Prostate gland (tissue), 2 donors: Measurements from ENCODE around the gene C12orf56. TPM values are rescaled to one million over a fixed set of nuclear protein-coding genes. Genes with fewer than 3 reads are reported as not detected.
"Not testable (repeated sequence)": the region's sequence is repeated elsewhere in the genome, so short reads cannot be mapped to it uniquely, and the experiment has no call there.

ENCODE experiments used
- DNase-seq: peaks from one replicate; pipeline ENCODE4 v3.0.0-alpha.2; 2019; ENCODE audit warnings: low spot score
- H3K27ac ChIP-seq, 2 donors: fragments of 200-600 bp; sonication (generic); 2 replicates each; pipeline ENCODE4 v1.5.1; 2017 to 2019
- H3K27me3 ChIP-seq: fragments of 200-600 bp; sonication (generic); replicated peaks from 2 replicates; pipeline ENCODE4 v1.5.1; 2019; ENCODE audit not compliant: insufficient read depth
- H3K36me3 ChIP-seq, 2 donors: fragments of 200-600 bp; sonication (generic); 1 replicate in 1 of 2; 2 replicates in 1 of 2; pipeline versions ENCODE4 v1.5.1 to v1.8.1; 2017 to 2019
- H3K4me1 ChIP-seq: fragments of 200-600 bp; sonication (generic); replicated peaks from 2 replicates; pipeline ENCODE4 v1.5.1; 2019
- H3K4me3 ChIP-seq, 2 donors: fragments of 200-600 bp; sonication (generic); 2 replicates each; pipeline ENCODE4 v1.5.1; 2017 to 2019
- H3K9me3 ChIP-seq: fragments of 200-600 bp; sonication (generic); 2 replicates; pipeline ENCODE4 v1.5.1; 2017
- POLR2A ChIP-seq: fragments of 450-650 bp; IDR thresholded peaks from one replicate; pipeline ENCODE4 v1.6.1; 2016; ENCODE audit warnings: antibody characterized with exemption, mild to moderate bottlenecking
- POLR2AphosphoS5 ChIP-seq: sonication (generic); formaldehyde crosslinking; IDR thresholded peaks from one replicate; pipeline ENCODE4 v1.6.1; 2017; ENCODE audit warnings: antibody characterized with exemption
- WGBS: methylation state at CpG from one replicate; pipeline ENCODE4 v1.1.5; 2018; 5-methylcytosine and 5-hydroxymethylcytosine counted together
- intact Hi-C: fragments of 100-400 bp; cut with DNase I; formaldehyde crosslinking; loops from one replicate; pipeline ENCODE4 v1.14.2; 2022
- total RNA-seq, 2 donors: library from RNA; depleted of rRNA; stranded (reverse); fragments of >200 nt; gene quantifications; one replicate each; pipeline ENCODE4 v1.1.0, GENCODE V29; 2016
- TF ChIP-seq, protein P1 (sequence below), 4 experiments: fragments of 200-600 bp in 2 of 4; fragments of 450-650 bp in 2 of 4; sonication (generic) in 2 of 4; IDR thresholded peaks; 1 replicate in 3 of 4; 2 replicates in 1 of 4; pipeline ENCODE4 v1.5.1; 2016 to 2019; ENCODE audit warnings: antibody characterized with exemption in 4 of 4, mild to moderate bottlenecking in 2 of 4, moderate library complexity in 2 of 4

The C12orf56 gene
- total RNA-seq, 2 donors from 2014 or later, result 0.91 to 2.1 TPM

DNA sequence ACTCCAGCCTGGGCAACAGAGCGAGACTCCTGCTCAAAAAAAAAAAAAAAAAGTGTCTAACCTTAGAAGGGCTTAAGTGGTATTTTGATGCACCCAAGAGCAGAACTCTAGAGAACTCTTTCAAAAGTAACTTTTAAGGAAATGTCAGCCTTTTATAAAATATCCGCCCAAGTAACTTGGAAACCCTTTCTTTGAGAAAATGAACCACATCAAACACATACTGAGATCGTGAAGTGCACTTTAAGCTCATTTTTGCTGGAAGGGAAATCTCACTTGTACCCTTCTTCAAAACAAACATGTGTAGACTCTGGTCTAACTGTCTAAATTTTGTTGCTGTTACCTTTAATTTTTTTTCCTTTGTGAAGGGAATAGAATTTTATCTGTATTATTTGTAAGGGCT lies 5.5 kb downstream of the C12orf56 start:
- Histone ChIP-seq H3K4me3 (no peak overlapping the region), H3K27ac (no peak overlapping the region), H3K4me1 (no peaks in the 10 kb centered on the region), H3K9me3 (no peaks in the 10 kb centered on the region), H3K27me3 (no peaks in the 10 kb centered on the region), H3K36me3 (no peaks in the 10 kb centered on the region)
- no peak for DNase-seq
- WGBS, result 87% methylated on average over 3 of the region's 3 CpGs
- TF ChIP-seq, protein P1, sequence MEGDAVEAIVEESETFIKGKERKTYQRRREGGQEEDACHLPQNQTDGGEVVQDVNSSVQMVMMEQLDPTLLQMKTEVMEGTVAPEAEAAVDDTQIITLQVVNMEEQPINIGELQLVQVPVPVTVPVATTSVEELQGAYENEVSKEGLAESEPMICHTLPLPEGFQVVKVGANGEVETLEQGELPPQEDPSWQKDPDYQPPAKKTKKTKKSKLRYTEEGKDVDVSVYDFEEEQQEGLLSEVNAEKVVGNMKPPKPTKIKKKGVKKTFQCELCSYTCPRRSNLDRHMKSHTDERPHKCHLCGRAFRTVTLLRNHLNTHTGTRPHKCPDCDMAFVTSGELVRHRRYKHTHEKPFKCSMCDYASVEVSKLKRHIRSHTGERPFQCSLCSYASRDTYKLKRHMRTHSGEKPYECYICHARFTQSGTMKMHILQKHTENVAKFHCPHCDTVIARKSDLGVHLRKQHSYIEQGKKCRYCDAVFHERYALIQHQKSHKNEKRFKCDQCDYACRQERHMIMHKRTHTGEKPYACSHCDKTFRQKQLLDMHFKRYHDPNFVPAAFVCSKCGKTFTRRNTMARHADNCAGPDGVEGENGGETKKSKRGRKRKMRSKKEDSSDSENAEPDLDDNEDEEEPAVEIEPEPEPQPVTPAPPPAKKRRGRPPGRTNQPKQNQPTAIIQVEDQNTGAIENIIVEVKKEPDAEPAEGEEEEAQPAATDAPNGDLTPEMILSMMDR (IDR thresholded peaks at IDR 0.05), result no peak
- TF ChIP-seq POLR2AphosphoS5, result no peak
- TF ChIP-seq POLR2A, result no peak
- intact Hi-C loops, result no loop called here

DNA sequence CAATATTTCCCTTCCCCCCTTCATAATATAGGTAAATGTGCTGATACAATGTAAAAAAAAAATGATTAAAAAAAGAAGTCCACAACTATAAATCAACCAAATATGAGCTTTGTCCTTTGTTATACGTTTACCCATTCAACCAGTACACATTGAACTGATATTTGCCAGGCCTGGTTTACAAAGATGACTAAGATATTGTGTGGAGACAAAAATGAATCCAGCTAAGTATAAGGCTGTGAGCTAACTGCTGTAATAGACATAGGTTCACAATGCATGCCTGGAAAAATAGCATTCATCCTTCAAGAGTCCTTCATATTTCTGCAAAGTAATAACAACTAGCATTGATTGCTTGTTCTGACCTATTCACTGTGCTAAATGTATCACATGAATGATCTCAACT lies 6.9 kb downstream of the C12orf56 start:
- Histone ChIP-seq H3K27me3 (no peaks in the 10 kb centered on the region), H3K36me3 (no peaks in the 10 kb centered on the region), H3K4me3 (no peak overlapping the region), H3K27ac (no peak overlapping the region), H3K9me3 (no peaks in the 10 kb centered on the region), H3K4me1 (no peaks in the 10 kb centered on the region)
- intact Hi-C loops, result no loop called here
- no peak for DNase-seq
- TF ChIP-seq POLR2AphosphoS5 (no peak), POLR2A (no peak)
- TF ChIP-seq, protein P1 (IDR thresholded peaks at IDR 0.05), result no peak
- 35% methylated on average over 1 of the region's 1 CpG for WGBS

DNA sequence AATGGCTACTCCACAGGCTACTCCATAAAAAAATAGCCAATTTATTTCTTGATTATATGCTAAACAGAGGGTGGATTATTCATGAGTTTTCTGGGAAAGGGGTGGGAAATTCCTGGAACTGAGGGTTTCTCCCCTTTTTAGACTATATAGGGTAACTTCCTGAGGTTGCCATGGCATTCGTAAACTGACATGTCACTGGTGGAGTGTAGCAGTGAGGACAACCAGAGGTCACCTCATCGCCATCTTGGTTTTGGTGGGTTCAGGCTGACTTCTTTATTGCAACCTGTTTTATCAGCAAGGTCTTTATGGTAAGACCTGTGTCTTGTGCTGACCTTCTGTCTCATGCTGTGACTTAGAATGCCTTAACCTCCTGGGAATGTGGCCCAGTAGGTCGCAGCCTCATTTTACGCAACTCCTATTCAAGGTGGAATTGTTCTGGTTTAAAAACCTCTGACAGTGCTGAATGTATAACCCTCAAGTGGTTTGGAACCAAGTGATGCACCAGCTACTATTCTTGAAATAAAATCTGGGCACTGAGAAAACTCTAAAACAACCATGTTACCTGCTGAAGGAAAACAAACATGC lies 27.7 kb downstream of the C12orf56 start:
- Histone ChIP-seq H3K4me3 (no peak overlapping the region), H3K27ac (no peak overlapping the region), H3K36me3 (no peaks in the 10 kb centered on the region), H3K27me3 (no peaks in the 10 kb centered on the region), H3K4me1 (no peaks in the 10 kb centered on the region), H3K9me3 (no peaks in the 10 kb centered on the region)
- intact Hi-C loops, result no loop called here
- 93% methylated on average over 4 of the region's 4 CpGs for WGBS
- no peak for DNase-seq
- TF ChIP-seq POLR2AphosphoS5, result no peak
- TF ChIP-seq, protein P1 (IDR thresholded peaks at IDR 0.05), result no peak
- TF ChIP-seq POLR2A, result no peak

DNA sequence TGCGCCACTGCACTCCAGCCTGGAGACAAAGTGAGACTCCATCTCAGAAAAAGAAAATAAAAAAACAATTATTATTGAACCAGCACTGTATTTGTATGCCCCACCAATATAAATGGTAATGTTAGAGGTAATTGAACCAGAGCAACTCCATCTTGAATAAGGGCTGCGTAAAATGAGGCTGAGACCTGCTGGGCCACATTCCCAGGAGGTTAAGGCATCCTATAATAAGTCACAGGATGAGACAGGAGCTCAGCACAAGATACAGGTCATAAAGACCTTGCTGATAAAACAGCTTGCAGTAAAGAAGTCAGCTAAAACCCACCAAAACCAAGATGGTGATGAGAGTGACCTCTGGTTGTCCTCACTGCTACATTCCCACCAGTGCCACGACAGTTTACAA lies 29.4 kb downstream of the C12orf56 start:
- H3K36me3 ChIP-seq, intact Hi-C loops, DNase-seq, H3K4me1 ChIP-seq, H3K27ac ChIP-seq, H3K27me3 ChIP-seq, H3K9me3 ChIP-seq, H3K4me3 ChIP-seq: not testable (repeated sequence)
- WGBS, result 83% methylated on average over 3 of the region's 3 CpGs

DNA sequence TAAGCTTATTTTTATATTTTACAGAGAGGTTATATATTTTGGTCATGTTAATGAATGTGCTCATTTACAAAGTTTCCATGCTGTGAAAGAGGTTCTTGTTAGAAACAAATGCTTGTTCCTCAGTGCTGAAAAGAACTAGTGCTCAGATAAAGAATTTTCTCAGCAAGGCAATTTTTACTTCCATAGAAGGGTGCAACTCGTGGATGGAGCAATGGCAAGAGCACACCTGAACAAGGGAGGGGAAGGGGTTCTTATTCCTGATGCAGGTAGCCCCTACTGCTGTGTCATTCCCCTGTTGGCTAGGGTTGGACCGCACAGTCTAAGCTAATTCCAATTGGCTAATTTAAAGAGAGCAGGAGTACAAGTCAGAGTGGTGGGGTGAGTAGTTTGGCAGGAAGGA lies 34.3 kb downstream of the C12orf56 start:
- H3K4me3 ChIP-seq, H3K4me1 ChIP-seq, H3K36me3 ChIP-seq, intact Hi-C loops, H3K27ac ChIP-seq, H3K9me3 ChIP-seq, H3K27me3 ChIP-seq, DNase-seq: not testable (repeated sequence)
- WGBS, result 91% methylated on average over 2 of the region's 2 CpGs

DNA sequence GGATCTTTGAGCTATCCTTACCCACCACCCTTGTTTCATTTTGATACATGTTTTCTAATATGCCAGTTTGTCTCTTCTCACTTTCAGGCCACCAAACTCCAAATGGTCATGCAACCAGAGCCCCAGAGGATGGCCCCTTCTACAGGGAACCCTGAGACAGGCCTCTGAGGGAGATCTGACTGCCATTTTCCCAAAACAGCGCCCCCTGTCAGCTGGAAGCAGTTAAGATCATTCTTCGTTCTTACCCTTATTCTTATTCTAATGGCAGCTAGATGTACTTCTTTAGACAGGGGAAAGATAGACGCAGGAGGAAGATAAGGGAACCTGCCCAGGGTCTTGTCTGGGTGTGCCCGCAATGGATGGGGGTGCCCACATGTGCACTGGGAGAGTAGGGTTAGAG lies 38.4 kb downstream of the C12orf56 start:
- Histone ChIP-seq H3K27ac (no peak overlapping the region), H3K27me3 (no peaks in the 10 kb centered on the region), H3K36me3 (no peaks in the 10 kb centered on the region), H3K9me3 (no peaks in the 10 kb centered on the region), H3K4me3 (no peak overlapping the region), H3K4me1 (no peaks in the 10 kb centered on the region)
- no peak for TF ChIP-seq POLR2AphosphoS5
- intact Hi-C loops, result no loop called here
- WGBS, result 74% methylated on average over 4 of the region's 4 CpGs
- no peak for DNase-seq
